Stimulated activated CD4-positive, alpha-beta T cell treated with anti-CD3 and anti-CD28 coated beads, Interleukin-15, amount 100 ng/mL, for 48 hours (primary cell): ENCODE data around the gene ACKR2.
A peak's percentile ranks its signal among the peaks of the same experiment; 100 is the strongest.

Experiments used
- DNase-seq, 2 donors: peaks; one replicate each; pipeline ENCODE4 v3.0.0-alpha.2; 2020; ENCODE audit warnings: low read depth in 2 of 2

ACKR2 gene

DNA sequence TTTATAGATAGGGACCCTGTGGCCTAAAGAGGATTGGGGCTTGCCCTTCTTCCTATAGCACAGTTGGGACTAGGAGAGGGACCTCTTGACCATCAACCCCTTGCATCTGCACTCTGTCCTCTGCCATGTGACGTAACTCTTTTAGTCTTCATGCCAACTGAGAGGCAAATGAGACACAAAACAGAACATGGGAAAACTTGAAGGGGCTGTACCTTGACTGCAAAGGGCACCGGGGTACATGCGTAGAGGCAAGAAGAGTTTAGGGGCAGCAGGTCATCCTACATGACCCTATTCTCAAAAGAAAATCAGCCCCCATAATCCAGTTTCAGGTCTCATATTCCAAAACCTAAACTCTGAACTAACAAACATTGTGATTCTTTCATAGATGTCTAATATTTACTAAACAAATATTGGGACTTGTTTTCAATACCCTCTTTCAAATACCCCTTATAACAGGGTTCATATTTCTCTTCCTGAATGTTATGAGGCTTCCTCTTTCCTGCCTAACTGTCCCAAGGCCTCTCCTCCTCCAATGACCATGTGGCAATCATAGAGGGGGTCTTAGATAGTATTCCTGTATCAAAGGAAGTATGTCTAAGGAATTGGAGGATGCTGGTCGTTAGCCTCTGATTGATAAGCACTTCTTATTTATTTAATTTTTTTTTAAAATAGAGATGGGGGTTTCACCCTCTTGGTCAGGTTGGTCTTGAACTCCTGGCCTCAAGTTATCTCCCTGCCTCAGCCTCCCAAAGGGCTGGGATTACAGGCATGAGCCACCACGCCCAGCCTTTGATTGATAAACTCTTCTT, 20.6 kb downstream of the ACKR2 start:
- DNase-seq: no peak

DNA sequence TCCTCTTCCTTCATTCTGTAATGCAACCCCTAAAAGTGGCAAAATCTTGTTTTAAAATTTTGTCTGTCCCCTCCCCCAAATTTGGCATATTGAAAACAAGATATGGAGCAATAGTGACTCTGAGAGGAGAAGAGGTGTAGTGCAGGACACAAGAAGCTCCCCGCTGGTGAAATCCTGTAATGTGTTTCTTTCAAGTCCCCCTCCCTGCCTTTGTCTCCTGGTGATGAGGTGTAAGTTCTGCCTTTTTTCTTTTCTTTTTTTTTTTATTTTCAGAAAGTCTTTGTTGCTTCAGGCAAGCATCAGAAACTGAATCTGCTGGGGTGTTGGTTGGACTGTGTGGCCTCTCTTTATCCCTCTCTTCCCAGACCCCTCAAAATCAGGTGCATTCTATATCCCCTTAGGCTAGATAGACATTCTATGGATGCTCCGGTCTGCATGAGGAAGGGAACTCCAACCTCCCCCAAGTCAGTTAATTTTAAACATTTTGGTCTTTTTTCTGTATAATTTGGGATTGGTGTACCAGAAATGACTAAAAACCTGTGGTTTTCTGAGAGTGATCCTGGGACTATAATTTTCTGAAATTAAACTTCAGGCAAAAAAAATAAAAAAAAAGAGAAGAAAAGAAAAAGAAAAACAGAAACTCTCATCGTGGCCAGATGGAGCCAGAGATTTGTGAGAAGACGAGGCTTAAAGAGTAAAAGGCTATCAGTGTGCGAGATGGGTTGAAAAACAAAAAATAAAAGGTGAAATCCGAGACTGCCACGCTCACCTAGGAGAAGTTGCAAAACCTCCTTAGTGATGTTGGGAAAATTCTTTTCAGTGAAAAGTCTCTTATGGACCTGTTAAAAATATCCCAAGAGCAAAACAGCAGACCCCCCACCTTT, 21.4 kb downstream of the ACKR2 start:
- DNase-seq: no peak

DNA sequence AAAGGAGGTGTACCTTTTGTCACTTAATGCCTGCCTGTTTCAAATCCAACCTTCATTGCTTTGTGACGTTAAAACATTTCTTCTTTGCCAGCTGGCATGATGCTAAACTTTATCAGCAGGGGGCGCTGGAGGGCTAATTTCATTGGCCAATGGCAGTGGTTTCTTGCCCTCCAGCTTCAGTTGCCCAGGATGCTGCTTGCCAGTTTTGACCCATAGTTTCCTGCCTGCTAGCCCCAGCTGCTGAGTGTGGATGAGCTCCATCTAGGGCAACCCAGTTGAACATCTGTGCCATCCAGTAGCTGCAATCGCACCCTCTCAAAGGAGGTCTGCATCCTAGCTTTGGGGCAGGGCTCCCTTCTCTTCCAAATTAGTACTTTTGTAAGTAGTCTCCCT, 22.1 kb downstream of the ACKR2 start:
- DNase-seq: peak; percentile 51 to 80

DNA sequence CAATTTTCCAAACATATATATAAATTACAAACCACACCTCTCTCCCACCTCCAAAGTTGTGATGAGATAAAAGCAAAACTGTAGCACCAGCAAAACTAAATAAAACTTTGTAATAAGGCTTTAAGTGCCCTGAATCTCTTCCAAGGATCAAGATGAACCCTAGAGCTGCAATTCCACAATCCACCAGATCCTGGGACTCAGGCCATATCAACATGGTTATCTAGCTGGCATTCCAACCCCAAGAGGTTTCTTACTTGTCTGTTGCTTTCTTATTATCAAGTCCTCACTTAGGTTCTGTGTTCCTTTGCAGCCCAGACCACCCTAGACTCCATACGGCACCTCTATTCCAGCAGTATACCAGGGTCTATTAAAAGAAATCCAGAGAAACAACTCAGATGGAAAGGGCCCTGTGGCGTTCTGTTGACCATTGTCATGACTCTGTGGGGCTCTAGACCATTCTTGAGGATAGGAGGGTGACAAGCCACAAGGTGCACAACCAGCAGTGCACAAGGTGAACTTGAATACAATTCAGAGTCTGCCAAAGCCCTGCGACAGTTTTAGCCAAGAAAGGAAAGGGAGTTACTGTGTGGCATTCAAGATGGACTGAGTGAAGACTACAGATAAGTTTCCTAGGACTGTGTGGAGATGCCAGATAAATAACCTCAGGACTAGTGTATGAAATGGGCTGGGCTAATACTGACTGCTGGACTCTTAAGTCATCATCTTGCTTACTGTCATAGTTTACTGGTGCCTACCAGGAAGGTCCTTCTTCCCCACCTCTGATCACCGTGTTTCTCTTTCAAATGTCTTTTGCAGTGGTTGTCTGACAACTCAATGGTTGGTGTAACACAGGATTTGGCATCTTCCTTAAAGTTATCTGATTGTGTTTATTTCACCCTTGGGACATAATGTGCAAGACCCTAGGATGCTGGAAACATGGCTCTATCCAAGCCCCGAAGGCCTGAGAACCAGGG, 27.2 kb downstream of the ACKR2 start:
- no peak for DNase-seq

DNA sequence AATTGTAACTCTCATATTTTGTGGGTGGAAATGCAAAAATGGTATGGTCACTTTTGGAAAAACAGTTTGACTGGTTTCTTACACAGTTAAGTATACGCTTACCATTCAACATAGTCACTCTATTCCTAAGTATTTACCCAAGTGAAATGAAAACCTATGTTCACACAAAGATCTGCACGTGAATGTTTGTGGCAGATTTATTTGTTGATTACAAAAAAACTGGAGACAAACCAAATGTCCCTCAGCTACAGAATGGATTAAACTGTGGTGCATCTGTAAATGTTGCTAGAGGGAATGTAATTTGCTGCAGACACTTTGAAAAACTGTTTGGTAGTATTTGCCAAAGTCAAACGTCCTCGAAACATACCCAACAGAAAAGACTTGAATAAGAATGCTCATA, 29.3 kb downstream of the ACKR2 start:
- no peak for DNase-seq

DNA sequence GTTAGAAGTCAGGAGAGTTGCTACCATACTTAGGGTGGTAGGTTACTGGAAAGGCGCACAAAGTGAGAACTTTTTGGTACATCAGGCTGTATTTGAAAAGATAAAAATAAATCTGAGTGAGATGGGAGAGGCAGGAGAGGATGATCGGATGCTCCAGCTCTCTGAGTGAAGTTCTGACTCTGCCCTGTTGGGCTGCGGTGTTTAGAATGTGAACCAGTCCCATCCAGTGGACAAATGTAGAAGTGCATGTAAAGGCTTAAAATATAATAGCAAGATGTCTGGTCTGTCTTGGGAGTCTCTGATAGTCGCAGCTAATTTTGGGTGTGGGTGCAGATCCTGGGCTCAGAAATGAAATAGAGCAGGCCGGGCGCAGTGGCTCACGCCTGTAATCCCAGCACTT, 30.4 kb downstream of the ACKR2 start:
- peak in 1 of 2 donors; percentile 13 for DNase-seq

DNA sequence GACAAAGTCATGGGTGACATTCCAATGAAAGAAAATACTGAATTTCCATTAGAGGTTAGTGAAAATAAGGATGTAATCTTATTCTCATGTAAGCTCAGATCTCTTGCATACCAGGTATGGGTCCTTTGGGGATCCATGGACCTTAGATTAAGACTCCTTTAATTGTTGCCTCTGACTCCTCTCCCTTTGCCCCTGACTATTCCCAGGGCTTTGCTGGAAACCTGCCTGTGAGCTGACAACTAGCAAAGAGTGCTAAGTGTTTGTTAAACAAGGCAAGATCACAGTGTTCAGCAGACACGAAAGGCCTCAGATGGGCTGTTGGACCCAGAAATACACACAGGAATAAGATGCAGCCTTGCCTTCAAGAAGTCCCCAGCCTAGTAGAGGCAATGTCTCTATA, 32.1 kb downstream of the ACKR2 start:
- DNase-seq: no peak

DNA sequence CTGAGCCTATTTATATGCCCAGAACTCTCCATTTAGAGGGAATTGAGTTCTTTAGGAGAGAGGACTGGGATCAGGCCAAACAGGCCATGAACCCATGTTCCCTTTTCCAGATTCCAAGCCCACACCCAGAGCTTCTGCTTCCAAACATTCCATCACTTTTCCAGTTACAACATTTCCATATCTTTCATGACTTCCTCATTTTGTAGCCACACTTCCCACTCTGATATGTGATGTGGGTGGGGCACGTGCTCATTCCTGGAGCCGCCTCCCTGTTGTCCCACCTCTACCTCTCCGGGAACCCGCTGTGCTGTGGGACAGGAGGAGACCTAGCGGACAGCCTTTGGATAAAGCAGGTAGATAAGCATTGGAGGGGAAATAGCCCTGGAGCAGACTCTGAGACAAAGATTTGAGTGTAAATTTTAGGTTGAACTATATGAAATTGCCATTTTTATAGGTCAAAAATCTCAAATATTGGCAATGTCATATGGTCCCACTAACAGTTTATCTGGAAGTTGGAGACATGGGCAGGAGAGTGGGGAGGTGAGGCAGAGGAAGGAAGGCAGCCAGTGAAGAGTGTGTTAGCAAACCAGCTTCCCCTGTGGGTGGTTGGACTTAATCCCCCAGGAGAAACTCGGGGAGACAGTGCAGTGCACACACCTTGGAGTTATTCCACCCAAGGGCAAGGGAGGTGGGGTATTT, 34.6 kb downstream of the ACKR2 start:
- no peak for DNase-seq

DNA sequence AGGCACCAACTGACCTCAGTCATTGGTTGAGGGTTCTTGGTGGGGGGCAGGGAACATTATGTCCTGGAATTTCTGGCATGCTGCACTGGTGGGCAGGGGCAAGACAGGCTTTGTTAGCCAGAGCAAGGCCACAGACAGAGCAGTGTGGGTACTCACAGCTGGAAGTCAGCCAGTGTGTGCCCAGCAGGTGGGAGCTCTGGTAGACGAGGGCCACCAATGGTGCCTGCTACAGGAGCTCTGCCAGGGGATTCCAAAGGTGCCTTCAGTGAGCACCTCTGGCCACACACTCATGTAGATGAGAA, 35.1 kb downstream of the ACKR2 start:
- DNase-seq: no peak

DNA sequence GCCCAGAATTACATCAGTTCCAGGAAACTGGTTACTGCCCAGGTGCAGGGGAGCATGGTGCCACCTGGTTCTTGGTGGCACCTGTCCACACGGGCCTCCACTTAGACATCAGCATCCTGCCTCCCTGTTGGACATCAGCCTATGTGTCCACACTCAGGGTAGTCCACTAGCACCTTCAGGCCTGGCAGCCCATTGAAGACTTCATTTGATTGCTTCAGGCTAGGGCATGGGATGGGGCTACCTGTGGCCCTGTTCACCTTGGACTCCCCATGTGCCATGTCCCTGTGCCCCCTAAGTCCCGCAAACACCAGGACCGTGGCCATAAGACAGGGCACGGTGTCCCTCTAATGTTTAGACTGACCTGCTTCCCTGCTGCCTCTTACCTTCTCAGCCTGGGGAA, 35.6 kb downstream of the ACKR2 start:
- no peak for DNase-seq

DNA sequence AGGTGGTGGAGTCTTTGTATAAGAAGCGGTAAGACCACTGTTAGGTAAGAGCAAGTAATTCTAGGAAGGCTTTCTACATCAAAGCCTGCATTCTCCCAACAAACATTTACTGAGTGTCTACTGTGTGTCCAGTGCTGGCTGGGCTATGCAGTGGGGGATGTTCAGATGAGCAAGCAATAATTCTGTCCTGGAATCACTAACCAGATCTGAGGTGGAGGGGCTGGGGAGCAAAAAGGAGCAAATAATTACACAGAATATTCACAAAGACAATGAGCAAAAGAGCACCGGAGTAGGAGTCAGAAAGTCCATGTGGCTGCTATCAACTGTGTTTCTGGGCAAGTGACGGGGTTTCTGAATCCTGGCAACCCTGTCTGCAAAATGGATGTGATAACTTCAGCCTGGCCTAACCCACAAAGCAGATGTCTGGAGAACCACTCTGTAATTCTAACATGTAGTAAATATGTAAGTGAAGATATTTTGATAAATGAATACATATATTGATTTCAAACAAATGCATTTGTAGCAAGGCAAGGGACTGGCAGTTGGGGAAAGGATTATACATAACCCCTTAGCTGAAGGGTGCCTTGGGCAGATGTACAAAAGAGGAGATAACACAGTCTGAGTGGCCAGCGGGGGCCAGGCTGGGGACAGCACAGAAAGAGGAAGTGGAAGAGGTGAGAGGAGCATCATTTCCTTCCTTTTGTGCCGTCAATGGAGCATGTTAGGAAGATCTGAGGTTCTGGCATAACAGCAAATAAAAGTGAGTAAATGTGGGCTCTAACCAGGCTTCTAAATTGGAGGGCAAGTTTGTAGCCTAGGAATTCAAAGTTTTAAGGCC, 37.7 kb downstream of the ACKR2 start:
- DNase-seq: no peak

DNA sequence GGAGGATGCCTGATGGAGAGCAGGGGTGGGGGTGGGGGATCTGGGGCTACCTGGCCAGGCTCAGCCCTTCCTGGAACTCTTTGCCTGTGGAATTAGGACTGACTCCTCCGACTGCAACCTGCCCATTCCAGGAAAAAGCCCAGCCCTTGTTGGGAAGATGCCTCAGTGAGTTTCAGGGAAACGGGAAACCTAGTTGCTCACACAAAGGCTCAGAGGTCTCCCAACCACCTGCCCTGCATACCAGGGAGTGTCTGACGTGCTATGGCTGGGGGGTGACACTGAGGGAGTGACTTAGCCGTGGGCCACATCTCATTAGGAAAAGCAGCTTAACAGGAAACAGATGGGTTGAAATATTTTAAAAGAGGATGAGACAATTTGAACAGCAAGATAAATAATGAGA, 38.5 kb downstream of the ACKR2 start:
- no peak for DNase-seq

DNA sequence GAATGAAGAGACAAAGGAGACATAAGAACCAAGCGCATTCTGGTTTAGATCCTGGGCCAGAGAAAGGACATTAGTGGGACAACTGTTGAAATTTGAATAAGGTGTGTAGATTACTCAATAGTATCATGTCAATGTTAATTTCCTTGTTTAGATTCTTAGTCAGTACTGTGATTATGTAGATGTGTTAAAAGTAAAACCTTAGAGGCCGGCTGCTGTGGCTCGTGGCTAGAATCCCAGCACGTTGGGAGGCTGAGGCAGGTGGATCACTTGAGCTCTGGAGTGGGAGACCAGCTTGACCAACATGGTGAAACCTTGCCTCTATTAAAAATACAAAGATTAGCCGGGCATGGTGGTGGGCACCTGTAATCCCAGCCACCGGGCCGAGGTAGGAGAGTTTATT, 39.8 kb downstream of the ACKR2 start:
- no peak for DNase-seq

DNA sequence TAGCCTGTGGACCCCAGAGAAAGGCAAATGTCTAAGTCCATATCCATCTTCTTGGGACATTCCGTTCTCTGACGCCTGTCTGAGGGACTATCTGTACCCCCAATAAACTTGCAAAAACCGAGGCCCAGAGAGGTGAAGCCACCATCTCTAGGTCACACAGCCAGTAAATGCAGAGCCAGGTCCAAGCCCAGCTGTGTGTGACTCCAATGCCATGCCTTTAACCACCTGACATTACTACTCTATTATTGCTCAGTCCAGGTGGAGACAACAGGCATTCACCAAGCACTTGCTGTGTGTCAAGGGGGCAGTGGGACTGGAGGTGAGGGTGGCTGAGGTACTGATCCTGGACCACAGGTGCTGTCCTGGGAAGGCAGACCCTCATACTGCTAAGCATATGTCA, 41.0 kb downstream of the ACKR2 start:
- no peak for DNase-seq

DNA sequence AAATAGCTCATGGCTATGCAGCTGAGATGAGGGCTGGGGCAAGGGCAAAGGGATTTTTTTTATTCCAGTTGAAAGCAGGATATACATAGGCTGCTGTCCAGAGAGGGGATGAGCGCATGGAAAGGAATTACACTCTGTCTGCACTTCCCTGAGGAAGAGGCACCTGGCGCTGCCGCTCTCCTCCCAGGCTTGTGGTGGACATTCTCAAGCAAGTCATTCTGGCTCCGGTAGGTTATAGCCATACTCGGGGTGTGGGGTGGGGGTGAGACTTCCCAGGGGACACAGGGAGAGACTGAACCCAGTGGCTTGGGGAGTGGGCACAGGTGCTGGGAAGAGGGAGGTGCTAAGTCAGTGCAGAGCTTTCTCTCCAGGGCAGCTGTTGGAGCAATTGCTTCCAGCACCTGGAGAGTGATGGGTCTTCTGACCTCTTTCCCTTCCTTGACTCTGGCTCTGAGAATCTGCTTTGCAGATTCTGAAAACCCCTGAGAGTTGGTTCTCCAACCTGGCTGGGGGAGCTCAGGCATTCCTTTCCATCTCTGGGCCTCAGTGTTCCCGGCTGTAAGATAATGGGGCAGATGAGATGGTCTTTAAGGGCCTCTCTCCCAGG, 42.1 kb downstream of the ACKR2 start:
- DNase-seq: no peak

DNA sequence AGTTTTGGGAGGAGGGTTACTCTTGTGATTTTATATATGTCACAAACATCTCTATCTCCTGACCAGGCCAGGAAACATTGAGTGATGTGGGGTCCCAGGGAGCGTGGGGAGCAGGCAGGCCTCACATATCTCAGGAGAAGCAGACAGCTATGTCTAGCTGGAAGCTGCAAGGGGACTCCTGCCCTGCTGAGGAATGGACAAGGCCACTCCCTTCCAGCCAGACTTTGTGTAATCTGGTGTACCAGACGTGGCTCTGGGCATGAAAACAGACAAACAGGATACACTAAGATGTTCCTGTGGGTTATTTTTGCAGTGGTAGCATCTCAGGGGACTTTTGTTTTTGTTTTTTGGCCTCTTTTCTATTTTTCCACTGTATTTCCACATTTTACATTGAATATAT, 43.2 kb downstream of the ACKR2 start:
- no peak for DNase-seq

DNA sequence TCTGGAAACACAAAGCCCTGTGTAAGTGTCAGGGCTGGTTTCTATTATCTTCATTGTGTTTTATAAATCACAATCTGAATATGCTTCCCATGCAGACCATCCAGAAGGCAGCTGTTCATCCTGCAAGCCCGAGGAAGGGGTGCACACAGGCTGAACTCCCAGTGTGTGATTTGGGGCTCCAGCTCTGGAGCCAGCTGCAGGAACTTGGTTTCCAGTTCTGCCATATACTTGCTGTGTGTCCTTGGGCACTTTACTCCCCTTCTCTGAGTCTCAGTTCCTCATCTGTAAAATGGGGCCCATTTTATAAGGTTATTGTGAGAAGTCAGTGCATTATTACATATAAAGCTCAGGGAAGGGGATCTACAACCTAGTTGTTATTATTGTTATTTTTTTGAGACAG, 43.8 kb downstream of the ACKR2 start:
- no peak for DNase-seq

DNA sequence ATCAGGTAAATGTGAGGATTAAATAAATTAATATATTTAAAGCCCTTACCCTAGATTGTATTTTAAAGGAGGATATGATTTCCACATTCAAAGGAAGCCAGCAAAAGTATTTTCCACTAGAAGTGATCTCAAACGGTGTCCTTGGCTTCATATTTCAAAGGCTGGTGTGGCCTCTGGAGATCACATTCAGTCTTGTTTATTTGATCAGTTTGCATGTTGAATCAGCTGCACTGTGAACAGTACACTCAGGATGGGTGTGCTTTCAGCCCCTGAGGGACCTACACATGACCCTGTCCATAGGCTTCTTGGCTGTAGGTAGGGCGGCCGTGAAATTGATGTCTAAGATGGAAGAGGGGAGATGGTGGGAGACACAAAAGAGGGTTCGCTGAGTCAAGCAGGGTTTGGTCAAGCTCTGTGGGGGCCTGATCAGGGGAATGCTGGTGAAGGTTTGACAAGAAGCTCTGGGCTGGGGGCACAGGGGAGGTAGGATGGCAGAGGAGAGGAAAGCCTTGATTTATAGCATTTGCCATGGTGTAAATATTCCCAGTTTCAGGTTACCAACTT, 44.6 kb downstream of the ACKR2 start:
- no peak for DNase-seq

DNA sequence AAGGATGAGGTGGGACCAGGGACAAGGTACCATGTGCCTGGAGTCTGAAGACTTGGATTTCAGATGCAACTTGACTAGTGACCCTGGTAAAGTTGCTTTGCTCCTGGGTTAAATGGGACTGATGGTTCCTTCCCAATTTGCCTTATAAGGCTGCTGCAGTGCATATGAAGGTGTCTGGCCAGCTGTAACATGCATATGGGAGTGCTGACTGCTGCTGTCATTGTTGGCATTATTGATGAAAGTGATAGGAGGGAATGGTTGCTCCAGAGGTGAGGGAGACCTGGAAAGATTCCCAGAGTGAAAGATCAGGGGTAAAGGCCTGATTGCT, 45.9 kb downstream of the ACKR2 start:
- no peak for DNase-seq
